ENCODE results near the gene HLX.

DNA sequence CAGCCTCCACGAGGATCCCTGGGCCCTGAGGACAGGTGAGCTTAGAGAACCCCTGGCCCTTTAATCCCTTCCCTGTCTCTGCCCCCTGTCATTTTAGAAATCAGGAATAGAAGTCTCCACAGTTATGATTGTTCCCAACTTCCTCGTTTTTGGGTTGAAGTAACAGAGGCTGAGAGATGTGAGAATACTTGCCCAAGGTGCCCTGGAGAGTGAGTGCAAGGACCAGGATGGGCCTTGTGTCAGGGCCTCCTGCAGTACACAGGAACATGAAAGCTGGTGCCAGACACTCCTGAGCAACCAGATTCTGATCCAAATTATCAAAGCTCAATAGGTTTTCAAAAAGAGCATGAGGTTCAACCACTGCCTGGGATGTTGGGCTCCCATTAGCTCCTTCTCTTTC lies 10.1 kb downstream of the HLX start:
- TF ChIP-seq EZH2 (IDR thresholded peaks at IDR 0.05; ENCODE audit: borderline replicate concordance, low read length), result no peak
- TF ChIP-seq, protein P1, sequence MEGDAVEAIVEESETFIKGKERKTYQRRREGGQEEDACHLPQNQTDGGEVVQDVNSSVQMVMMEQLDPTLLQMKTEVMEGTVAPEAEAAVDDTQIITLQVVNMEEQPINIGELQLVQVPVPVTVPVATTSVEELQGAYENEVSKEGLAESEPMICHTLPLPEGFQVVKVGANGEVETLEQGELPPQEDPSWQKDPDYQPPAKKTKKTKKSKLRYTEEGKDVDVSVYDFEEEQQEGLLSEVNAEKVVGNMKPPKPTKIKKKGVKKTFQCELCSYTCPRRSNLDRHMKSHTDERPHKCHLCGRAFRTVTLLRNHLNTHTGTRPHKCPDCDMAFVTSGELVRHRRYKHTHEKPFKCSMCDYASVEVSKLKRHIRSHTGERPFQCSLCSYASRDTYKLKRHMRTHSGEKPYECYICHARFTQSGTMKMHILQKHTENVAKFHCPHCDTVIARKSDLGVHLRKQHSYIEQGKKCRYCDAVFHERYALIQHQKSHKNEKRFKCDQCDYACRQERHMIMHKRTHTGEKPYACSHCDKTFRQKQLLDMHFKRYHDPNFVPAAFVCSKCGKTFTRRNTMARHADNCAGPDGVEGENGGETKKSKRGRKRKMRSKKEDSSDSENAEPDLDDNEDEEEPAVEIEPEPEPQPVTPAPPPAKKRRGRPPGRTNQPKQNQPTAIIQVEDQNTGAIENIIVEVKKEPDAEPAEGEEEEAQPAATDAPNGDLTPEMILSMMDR (conservative IDR thresholded peaks at IDR 0.05 in 1 of 2, IDR thresholded peaks at IDR 0.05 in 1 of 2; ENCODE audit: extremely low read depth in 1 of 2, insufficient read depth in 1 of 2, low read depth in 1 of 2, low read length in 2 of 2), result no peak
